Progenitor cell of endocrine pancreas (in vitro differentiated cells): ENCODE measurements around the gene EGFR. TPM values are rescaled to one million over a fixed set of nuclear protein-coding genes. Genes with fewer than 3 reads are reported as not detected.

Experiments
- DNase-seq: peaks from one replicate; pipeline ENCODE4 v3.0.0; 2021; ENCODE audit warnings: low spot score; ENCODE audit not compliant: unreplicated experiment
- H3K27ac Mint-ChIP-seq: 2 replicates; pipeline ENCODE4 v1.8.0; 2021; ENCODE audit warnings: mild to moderate bottlenecking, moderate library complexity, mixed read lengths
- H3K27me3 Mint-ChIP-seq: 2 replicates; pipeline ENCODE4 v1.8.0; 2021; ENCODE audit warnings: mixed read lengths
- H3K36me3 Mint-ChIP-seq: 2 replicates; pipeline ENCODE4 v1.8.0; 2022; ENCODE audit warnings: mixed read lengths; ENCODE audit not compliant: insufficient read depth
- H3K4me1 Mint-ChIP-seq: 2 replicates; pipeline ENCODE4 v1.8.0; 2021; ENCODE audit warnings: low read depth, mixed read lengths
- H3K4me3 Mint-ChIP-seq: 2 replicates; pipeline ENCODE4 v1.8.0; 2021; ENCODE audit warnings: low read depth, mild to moderate bottlenecking, moderate library complexity, mixed read lengths
- H3K9me3 Mint-ChIP-seq: 2 replicates; pipeline ENCODE4 v1.8.0; 2021; ENCODE audit warnings: low read depth, mixed read lengths
- total RNA-seq: library from RNA; stranded (reverse); gene quantifications from 2 replicates; pipeline ENCODE4 v1.2.1, GENCODE V29; 2021
- TF ChIP-seq, protein P1 (sequence below): fragments of 200-600 bp; sonication (generic); IDR thresholded peaks from one replicate; pipeline ENCODE4 v1.5.0; 2021; ENCODE audit warnings: antibody characterized with exemption, mild to moderate bottlenecking; ENCODE audit not compliant: unreplicated experiment

EGFR gene
- total RNA-seq, 1 donor from 2014 or later, result 43.8 TPM

DNA sequence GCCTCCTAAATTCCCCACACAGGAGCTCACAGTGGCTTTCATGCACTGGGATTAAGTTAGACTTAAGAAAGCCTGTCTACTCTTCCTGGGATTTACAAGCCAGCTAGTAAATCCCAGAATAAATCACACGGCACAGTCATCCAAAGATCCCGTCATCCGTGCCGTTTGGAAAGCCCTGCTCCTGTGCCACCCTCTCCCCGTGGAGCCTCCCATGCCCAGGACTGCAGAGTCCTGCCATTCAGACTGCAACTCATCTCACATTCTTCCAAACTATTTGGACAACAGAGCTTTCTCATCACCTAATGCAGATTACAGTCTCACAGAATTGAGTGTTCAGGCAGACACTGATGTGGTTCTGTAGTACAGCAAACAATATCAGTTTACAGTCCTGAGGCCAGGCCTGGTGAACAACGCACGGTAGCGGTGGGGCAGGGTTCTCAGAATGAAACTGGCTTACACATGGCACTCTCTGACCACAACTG lies 166.5 kb downstream of the EGFR start:
- Mint-ChIP-seq H3K27me3 (no peaks in the 10 kb centered on the region), H3K27ac (no peak overlapping the region), H3K9me3 (no peaks in the 10 kb centered on the region), H3K36me3 (peaks cover 17% of the 10 kb centered on the region), H3K4me1 (peaks cover 47% of the 10 kb centered on the region), H3K4me3 (no peak overlapping the region)
- TF ChIP-seq, protein P1, sequence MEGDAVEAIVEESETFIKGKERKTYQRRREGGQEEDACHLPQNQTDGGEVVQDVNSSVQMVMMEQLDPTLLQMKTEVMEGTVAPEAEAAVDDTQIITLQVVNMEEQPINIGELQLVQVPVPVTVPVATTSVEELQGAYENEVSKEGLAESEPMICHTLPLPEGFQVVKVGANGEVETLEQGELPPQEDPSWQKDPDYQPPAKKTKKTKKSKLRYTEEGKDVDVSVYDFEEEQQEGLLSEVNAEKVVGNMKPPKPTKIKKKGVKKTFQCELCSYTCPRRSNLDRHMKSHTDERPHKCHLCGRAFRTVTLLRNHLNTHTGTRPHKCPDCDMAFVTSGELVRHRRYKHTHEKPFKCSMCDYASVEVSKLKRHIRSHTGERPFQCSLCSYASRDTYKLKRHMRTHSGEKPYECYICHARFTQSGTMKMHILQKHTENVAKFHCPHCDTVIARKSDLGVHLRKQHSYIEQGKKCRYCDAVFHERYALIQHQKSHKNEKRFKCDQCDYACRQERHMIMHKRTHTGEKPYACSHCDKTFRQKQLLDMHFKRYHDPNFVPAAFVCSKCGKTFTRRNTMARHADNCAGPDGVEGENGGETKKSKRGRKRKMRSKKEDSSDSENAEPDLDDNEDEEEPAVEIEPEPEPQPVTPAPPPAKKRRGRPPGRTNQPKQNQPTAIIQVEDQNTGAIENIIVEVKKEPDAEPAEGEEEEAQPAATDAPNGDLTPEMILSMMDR, result no peak
- no peak for DNase-seq

- no peaks in the 10 kb centered on the region for H3K9me3 Mint-ChIP-seq
- TF ChIP-seq, protein P1, result no peak
- H3K27ac Mint-ChIP-seq, result peak overlapping the region; percentile 86
- H3K4me1 Mint-ChIP-seq, result peaks cover 45% of the 10 kb centered on the region
- peaks cover 13% of the 10 kb centered on the region for H3K36me3 Mint-ChIP-seq
- no peak overlapping the region for H3K4me3 Mint-ChIP-seq
- no peak for DNase-seq
- no peaks in the 10 kb centered on the region for H3K27me3 Mint-ChIP-seq
Measured at GRCh38 chr7:55185941-55186609, 167.3 kb downstream of the EGFR start.

DNA sequence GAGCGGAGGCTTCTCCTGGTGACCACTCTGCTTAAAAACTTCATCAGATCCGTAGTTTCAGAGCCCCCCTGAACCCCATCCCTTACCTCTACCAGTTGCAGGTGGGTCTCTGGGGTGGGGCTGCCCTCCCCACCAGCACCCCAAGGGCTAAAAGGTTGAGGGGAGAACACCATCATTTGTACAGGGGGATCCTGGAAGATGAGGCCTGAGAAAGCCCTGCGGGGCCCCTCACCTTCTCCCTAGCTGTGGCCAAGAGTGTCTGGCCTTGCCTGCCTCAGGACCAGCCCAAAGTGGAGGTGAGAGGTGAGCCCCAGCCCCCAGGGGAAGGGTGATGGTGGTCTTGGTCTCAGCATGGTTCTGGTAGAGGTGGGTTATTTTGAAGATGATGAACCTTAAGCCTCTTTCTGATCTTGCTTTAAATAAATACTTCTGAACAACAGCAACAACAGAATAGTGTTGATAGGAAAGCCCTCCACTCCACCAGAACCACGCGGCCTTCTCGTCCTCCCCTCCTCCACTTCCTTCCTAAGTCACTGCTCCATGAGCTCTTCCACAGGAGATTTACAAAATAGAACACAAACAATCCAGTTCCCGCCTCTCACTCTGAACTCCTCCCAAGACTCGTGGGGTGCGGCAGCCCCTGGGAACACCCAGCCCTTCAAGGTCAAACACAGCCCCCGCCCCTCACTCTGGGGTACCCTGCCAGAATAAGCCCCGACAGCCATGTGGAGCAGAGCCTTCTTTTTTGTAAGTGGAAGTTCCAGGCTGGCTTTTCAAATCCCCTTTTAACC lies 169.1 kb downstream of the EGFR start:
- no peak for DNase-seq
- Mint-ChIP-seq H3K27ac (peak overlapping the region; percentile 97), H3K4me3 (peak overlapping the region; percentile 52)

DNA sequence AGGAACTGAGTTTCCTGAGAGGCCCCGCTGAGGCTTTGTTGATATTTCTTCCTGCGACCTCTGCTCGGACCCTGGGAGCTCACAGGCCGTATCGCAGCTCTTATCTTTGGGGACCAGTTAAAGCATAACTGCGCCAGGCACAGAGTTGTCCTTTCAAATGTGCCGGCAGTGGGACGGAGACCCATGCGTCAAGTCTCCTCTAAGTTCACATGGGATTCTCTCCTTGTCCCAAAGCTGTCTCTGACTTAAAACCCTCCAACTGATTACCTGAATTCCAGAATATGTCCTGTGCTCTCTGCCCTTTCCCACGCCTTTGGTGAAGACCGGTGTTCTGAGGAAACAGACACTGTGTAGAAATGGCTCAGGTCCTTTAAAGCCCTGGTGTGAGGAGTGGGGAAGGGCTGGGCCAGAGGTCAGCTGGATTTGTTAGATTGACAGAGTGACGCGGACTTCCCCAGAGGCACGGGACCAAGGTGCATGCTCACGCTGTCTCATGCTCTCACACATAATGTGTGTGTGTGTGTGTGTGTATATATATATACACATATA lies 169.8 kb downstream of the EGFR start:
- Mint-ChIP-seq H3K27ac (peak overlapping the region; percentile 93), H3K4me3 (peak overlapping the region; percentile 64), H3K4me1 (peaks cover 35% of the 10 kb centered on the region), H3K36me3 (peaks cover 12% of the 10 kb centered on the region), H3K9me3 (no peaks in the 10 kb centered on the region), H3K27me3 (no peaks in the 10 kb centered on the region)
- TF ChIP-seq, protein P1, result no peak
- no peak for DNase-seq

More for the DNA sequence above, 169.1 kb downstream of the EGFR start:
- no peaks in the 10 kb centered on the region for H3K9me3 Mint-ChIP-seq
- TF ChIP-seq, protein P1, result no peak
- H3K4me1 Mint-ChIP-seq, result peaks cover 35% of the 10 kb centered on the region
- H3K36me3 Mint-ChIP-seq, result peaks cover 12% of the 10 kb centered on the region
- H3K27me3 Mint-ChIP-seq, result no peaks in the 10 kb centered on the region

GRCh38 chr7:55189146-55189766 lies 170.4 kb downstream of the EGFR start:
- Mint-ChIP-seq H3K4me3 (no peak overlapping the region), H3K36me3 (peaks cover 13% of the 10 kb centered on the region), H3K27ac (peak overlapping the region; percentile 70), H3K9me3 (no peaks in the 10 kb centered on the region), H3K4me1 (peaks cover 35% of the 10 kb centered on the region), H3K27me3 (no peaks in the 10 kb centered on the region)
- TF ChIP-seq, protein P1, result no peak
- DNase-seq, result no peak
